Activated CD4-positive, alpha-beta T cell treated with anti-CD3 and anti-CD28 coated beads, Interleukin-2, amount 50 U/mL, for 24 hours (primary cell): ENCODE measurements around the gene TFAP2E.

Source experiments
- DNase-seq, 2 donors: peaks; one replicate each; pipeline ENCODE4 v3.0.0-alpha.2; 2020; ENCODE audit warnings: low read depth in 1 of 2, low spot score in 1 of 2

The TFAP2E gene

DNA sequence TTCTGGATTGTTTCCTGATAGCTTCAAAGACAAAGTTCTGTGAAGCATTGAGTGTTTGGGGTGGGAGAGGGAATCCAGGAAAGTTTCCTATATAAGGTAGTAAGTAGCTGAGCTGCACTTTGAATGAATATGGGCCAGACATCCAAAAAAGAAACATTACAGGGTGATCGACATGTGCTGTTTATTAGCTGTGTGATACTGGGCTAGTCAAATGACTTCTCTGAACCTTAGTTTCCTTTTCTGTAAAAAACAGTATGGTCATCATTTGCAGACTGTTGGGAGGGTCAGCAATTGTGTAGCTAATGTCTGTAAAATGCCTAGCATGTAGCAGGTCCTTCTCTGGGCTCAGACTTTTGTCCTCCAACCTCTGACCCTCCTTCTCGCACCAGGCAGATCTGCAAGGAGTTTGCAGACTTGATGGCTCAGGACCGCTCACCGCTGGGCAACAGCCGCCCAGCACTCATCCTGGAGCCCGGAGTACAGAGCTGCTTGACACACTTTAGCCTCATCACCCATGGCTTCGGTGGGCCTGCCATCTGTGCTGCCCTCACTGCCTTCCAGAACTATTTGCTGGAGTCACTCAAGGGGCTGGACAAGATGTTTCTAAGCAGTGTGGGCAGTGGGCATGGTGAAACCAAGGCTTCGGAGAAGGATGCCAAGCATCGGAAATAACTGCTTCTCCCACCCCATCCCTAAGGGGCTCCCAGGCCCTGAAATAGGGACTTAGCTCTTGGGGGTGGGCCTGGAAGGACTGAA lies 21.1 kb downstream of the TFAP2E start:
- DNase-seq: no peak

DNA sequence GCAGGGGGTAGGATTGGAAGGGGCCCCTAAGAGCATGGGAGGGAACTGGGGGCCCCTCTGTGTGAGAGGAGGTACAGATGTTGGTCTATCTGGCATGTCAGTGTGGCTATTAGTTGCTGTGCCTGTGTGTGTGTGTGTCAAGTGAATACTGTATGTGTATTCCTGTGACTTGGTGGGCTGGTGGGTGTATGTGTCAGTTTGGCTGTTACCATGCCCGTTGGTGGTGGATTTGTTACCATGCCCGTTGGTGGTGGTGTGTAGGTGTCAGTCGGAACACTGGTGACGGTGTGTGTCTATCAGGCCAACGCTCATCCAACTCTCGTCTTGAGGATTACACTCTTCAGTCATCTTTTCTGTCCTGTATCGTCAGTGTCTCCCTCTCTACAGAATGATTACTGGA lies 22.6 kb downstream of the TFAP2E start:
- no peak for DNase-seq

DNA sequence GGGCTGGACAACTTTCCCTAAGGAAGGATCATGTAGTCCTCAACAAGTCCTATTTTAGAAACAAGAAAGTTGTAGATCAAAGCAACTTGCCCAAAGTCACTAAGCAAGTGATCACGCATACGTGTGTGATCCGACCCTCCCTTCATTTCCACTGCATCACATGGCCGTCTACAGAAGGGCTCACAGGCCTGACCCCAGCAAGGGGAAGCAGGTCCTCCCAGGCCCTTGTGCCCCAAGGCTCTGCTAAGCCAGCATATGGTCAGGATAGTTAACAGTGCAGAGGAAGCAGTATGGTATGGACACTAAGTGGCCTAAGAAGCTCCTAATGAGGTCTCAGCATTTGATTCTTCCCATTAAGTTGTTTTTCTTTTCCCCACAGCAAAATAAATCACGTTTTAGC lies 24.8 kb downstream of the TFAP2E start:
- no peak for DNase-seq

DNA sequence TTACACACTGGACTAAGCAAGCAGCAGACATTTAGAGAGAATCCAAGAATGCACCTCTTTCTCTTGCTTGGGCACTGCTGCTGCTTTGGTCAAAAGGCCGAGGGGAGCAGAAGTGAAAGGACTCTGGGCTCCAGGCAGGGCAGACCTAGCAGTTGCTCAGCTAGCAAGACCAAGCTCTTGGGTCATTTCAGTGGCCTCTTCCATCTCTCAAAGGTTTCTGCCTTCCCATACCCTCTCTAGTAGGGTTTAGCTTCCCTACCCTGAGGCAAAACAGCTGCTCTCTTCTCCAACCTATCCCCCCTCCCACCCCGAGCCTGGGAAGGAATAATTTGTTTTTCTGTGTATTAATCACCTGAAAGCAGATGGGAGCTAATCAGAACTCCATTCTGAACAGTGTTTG lies 25.8 kb downstream of the TFAP2E start:
- DNase-seq: no peak

DNA sequence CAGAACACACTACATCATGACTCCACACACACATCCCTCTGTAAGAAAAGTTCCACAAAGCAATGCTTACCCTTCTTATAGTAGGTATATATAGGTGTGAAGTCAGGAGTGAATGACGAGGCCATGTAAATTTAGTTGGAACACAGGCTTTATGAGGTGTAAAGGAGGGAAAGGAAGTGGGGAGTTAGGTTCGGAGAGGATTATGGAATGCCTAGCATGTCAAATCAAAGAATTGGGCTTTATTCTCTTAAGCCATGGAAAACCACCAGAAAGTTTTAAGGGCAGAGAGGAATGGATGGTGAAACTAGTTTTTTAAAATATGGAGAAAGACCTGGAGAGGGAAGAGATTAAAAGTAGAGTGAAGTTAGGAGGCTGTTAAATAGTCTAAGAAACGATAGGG lies 26.3 kb downstream of the TFAP2E start:
- no peak for DNase-seq

DNA sequence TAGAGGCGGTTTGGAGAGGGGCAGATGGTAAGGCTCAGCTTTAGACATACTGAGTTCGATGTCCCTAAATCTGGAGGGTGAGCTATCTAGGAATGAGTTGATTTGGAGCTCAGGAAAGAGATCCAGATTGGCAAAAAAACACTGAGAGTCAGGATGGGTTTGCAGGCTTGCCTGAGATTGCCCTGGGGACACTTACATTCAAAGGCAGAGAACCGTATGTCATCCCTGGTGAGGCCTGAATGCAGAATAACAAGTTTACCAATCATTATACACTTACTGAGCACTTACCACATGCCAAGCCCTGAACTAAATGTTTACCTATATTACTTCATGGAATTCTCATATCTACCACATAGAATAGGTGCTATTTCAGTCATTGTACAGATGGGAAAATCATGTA lies 27.5 kb downstream of the TFAP2E start:
- no peak for DNase-seq

DNA sequence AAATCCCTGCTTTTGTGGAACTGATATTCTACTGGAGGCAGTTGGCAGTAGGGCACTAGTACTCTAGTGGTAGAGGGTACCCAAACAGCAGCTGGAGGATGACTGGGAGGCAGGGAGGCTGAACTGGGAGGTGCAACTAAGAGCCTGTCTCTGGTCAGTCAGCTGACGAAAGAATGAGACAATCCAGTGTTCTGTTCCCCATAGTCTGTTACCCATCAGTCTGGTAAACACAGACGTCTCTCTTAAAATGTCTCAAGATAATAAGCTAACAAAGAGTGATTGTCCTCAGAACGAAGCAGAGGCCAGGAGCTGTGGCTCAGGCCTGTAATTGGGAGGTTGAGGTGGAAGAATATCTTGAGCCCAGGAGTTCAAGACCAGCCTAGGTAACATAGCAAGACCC lies 30.4 kb downstream of the TFAP2E start:
- no peak for DNase-seq

DNA sequence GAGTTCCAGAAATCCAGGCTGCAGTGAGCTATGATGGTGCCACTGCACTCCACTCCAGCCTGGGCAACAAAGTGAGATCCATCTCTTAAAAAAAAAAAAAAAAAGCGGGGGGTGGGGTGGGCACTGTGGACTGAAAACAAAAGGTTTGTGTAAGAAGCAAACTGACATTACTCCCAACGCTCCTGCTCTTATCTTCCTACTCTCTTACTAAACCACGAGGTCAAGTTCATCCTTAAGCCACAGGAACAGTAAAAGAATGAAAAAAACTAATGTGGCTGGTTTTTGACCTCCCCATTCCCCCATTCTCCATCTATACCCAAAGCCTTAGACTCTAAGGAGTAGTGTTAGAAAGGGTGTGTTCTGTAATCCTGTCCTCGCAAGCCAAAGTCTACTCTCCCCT lies 30.8 kb downstream of the TFAP2E start:
- no peak for DNase-seq

DNA sequence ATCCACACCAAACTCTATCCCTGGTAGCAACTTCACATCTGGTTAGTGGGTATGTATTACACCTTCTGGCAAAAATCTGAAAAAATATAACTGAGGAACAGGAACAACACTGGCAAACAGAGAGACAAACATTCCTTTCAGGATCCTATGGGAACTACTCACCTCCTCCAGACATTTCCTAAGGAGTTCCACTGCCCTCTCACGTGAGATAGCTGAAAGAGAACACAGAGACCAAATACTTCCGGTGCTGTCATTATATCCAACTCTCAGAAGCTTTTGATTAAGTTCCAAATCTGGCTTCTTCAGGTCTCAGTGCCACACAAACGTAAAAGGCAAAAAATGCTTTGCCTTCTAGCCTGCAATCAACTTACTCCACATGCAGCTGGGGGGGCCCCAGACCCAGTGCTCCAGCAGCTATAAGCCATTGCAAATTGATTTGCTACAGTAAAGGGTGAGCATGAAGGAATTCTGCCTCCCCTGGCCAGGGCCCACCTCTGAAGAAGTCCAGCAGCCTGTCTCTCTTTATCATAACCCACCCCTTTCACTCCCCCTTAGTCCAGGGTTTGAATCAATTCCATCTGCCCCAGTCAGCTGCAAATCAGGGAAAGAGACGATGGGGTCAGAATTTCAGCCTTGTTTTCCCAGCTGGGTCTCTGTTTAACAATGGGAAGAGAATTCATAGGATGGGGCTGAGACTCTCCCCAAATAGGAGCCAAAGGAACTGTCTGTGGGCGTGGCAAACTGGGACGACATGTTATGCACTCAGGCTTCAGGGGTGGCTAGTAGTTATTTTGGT lies 32.2 kb downstream of the TFAP2E start:
- no peak for DNase-seq

DNA sequence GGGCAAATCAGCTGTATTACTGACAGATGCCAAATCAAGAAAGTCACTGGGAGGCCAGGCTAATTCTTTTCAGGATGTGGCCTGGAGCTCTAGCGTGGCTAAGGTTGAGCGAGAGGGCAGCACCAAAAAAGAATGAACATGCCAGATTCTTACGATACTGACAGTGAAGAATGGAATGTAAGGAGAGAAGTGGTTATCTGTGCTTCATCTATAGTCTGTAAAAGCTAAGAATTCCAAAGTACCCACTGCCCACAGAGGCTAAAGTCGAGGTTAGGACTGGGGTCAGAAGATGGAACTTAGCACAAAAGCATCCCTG lies 32.7 kb downstream of the TFAP2E start:
- DNase-seq: no peak

DNA sequence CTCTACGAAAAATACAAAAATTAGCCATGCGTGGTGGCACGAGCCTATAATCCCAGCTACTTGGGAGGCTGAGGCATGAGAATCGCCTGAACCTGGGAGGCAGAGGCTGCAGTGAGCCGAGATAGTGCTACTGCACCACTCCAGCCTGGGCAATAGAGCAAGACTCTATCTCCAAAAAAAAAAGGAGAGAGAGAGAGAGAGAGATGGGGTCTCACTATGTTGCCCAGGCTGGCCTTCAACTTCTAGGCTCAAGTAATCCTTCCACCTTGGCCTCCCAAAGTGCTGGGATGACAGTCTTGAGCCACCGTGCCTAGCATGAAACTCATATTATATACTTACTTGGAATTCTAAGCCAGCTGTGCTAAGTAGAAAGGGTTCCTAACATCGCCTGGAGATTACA lies 38.5 kb downstream of the TFAP2E start:
- no peak for DNase-seq

DNA sequence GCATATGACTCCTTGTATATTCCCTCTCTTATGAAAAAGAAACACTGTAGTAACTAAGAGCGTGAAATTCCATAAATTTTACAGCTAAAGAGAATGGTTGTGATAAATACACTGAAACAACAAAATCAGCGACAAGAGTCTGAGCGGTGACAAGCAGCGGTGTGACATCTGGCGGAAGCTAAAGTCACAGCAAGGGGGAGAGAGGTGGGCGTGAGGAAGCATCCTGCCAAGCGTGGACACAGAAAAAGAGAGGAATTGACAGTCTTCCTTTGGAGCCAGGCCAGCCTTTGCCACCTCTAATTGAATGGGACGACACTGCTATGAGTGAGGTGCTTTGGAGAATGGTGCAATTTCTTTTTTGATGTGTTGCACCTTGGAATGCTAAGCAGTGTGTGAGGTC lies 42.3 kb downstream of the TFAP2E start:
- no peak for DNase-seq

DNA sequence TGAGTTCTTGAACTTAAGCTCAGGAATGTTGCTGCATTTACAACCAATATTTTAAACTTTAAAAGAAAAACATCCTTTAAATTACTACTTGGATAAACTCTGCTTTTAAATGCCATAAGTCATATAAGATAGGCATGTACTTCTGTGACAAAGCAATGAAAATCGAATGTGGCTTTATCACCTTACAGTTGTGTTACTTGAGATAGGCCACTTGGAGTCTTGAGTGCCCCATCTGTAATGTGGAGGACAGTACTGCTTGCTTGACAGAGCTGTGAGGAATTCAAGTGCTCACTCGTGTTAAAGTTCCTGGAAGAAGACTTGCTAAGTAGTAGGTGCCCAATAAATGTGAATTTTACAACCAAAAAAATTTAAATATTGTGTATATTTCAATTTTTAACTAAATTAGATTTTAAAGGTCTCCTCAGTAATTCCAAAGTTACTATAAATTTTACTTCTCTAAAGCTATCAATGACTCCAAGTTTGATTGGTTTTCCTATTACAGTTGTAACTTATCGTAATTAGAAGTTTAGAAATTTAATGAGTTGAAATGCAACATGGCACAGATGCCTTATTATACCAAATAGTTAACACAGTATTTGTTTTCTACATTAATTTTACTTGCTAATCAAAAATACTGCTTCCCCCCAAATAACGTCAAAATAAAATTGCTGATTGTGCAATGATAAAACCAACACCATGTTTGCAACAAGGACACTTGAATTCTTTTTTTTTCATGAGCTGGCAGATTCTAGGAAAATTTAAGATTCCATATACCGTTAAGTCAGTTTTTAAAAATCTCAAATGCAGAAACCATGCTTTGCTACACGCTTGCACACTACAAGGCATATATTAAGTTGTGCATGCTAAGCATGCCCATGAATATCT lies 46.4 kb downstream of the TFAP2E start:
- no peak for DNase-seq

DNA sequence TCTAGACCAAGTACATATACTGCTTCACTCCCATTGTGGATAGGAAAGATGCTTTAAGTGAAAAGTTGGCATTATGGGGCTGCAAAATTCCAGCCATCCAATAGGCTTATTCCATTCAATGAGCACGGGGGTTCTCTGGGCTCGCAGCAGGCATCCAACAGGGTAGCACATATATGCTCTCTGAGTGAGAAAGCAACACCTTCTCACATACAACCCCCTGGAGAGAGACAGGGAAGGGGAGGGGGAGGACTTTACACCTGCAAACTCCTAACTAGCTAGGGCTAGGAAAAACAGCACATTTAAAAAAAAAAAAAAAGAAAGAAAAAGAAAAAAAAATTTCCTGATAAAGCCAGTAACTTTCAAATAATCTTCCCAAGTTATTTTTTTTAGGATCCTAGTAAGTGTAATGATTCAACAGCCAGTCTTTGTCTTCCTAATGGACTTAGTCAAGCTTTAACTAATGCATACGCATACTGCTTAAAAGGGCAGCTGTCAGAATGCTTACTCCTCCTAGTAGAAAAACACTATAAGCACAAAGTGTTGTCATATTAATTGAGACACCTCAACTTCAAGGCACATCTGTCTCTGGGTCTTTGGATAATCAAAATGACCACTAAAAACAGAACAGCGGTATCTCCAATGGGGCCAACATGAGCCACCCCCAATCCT lies 49.5 kb downstream of the TFAP2E start:
- no peak for DNase-seq

DNA sequence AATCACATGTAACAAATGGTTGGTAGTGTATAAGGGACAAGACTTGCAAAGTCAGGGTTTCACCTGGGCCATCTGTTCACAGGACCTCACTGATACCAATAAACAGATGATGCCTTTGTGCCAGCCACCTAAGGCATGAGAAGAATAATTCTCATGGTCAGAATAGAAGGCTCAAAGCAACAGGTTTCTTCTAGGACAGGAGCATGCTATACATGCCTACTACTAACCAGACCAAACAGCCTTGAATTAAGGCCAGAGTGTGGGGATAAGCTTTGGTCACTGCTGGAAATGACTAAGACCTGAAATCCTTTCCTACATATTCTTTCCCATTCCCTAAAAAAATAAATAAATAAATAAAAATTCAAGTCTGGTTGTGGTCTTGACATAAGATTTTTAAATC lies 50.7 kb downstream of the TFAP2E start:
- DNase-seq: no peak

DNA sequence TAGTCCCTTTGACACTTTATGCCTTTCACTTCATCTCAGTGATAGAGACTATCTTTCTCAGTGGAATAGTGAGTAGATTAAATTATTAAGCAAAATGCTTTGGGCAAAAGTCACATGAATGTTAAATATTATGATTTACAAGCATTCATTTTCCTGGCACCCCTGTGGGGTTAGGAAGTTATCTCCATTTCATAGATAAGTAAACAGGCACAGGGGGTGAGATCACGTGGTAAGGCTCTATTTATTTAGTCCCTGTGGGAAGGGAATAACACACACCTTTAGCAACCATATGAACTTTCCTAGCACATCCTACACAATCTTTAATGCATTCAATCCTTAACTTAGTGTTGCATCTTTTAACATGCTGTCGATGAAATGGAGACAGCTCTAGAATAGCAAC lies 55.9 kb downstream of the TFAP2E start:
- no peak for DNase-seq

DNA sequence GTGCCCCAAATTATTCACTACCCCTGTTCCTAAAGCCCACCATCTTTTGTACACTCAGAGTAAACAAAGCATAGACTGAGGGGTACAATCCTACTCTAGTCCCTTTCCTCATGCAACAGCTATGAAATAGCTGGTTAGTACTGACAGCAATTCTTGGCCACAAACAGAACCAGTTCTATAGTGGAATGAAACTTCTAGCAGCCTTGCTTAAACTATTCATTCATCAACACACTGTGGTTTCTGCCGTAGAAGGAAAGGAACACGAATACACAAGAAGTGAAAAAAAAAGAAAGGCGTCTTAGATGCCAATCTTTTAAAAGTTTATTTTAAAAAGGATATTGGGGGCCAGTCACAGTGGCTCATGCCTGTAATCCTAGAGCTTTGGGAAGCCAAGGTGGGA lies 58.3 kb downstream of the TFAP2E start:
- no peak for DNase-seq

DNA sequence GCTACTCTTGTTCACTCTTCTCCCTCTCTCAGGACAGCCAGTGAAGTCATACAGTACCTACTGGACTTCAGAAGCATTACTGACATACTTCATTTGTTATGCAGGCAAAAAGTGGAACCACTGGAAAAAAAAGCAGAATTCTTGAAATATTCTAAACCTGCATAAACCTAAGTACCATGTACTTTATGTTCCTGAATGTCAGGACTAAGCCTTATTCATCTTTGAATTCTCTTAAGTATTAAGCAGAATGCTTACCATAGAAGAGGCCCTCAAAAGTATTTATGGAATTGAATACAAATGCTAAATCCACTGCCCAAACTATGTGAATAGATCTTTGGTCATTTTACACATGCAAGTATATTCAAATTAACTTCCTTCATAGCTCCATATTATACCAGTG lies 60.4 kb downstream of the TFAP2E start:
- DNase-seq: no peak

DNA sequence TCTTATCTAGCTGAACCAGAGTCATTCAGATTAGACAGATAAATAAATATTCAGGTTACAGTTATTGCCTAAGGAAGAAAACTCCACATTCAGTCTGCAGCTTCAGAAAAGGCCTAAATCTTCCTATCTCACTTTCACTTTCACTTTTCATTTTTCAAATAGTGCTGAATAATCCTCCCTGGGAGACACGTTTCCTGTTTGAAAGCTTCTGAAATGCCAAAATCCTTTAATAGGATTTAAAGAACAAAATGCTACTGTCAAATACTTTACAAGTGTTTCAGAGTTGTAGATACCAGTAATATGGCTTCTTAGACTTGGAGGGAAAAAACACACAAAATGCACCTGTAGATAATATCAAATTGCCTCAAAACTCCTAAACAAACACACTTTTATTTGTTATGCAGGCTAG lies 64.3 kb downstream of the TFAP2E start:
- DNase-seq: no peak

DNA sequence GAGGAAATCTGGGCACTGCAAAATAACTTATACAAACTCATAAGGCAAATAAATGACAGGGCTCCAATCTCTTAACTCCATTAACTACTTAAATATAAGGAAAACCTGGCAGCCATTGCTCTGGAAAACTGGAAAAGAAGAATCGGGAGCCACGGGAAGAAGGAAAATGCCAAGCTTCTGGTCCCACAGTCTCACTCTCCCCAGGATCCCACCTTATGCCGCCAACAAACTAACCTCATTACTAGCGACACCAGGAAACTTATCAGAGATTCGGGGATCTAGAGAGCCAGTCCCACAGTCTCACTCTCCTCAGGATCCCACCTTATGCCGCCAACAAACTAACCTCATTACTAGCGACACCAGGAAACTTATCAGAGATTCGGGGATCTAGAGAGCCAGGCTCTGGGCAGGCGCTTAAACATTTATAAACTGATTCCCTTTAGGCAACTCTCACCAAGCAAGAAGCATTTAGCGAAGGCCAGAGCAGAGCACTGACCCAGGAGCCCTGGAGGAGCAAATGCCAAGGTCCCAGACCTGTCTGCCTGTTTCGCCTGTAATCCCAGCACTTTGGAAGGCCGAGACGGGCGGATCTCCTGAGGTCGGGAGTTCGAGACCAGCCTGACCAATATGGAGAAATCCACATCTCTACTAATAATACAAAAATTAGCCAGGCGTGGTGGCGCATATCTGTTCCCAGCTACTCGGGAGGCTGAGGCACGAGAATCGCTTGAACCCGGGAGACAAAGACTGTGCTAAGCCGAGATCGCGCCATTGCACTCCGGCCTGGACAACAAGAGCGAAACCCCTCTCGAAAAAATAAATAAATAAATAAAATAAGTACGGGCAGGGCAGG lies 67.5 kb downstream of the TFAP2E start:
- no peak for DNase-seq
